Measurements from ENCODE around the gene POLR1D.

Gene POLR1D

GRCh38 chr13:27638521-27638920 lies 16.8 kb downstream of the POLR1D start:
- DNase-seq (ENCODE audit: low spot score) (no peak), ATAC-seq (ENCODE audit: low read depth) (0 out of 3 replicates have a peak, but pooled peaks have one; percentile 6)
- Histone ChIP-seq H3K36me3 (ENCODE audit: low read depth) (peaks cover 8% of the 10 kb centered on the region), H3K27me3 (ENCODE audit: insufficient read depth, poor library complexity, severe bottlenecking) (no peaks in the 10 kb centered on the region), H3K27ac (ENCODE audit: poor library complexity, severe bottlenecking) (peak overlapping the region; percentile 50), H3K4me1 (ENCODE audit: insufficient read depth, poor library complexity, severe bottlenecking) (peaks cover 55% of the 10 kb centered on the region), H3K9me3 (ENCODE audit: severe bottlenecking) (no peaks in the 10 kb centered on the region), H3K4me3 (ENCODE audit: severe bottlenecking) (no peak overlapping the region)
- TF ChIP-seq CTCF (IDR thresholded peaks at IDR 0.05; ENCODE audit: poor library complexity, severe bottlenecking), result no peak

GRCh38 chr13:27639186-27639585 lies 17.5 kb downstream of the POLR1D start:
- no peak for TF ChIP-seq CTCF (IDR thresholded peaks at IDR 0.05; ENCODE audit: poor library complexity, severe bottlenecking)
- no peak overlapping the region for H3K4me3 ChIP-seq (ENCODE audit: severe bottlenecking)
- ATAC-seq (ENCODE audit: low read depth) (no peak), DNase-seq (ENCODE audit: low spot score) (no peak)
- H3K4me1 ChIP-seq (ENCODE audit: insufficient read depth, poor library complexity, severe bottlenecking), result peaks cover 56% of the 10 kb centered on the region
- no peaks in the 10 kb centered on the region for H3K9me3 ChIP-seq (ENCODE audit: severe bottlenecking)
- peaks cover 8% of the 10 kb centered on the region for H3K36me3 ChIP-seq (ENCODE audit: low read depth)
- H3K27ac ChIP-seq (ENCODE audit: poor library complexity, severe bottlenecking), result peak overlapping the region; percentile 50
- no peaks in the 10 kb centered on the region for H3K27me3 ChIP-seq (ENCODE audit: insufficient read depth, poor library complexity, severe bottlenecking)

GRCh38 chr13:27641711-27642502 lies 20.2 kb downstream of the POLR1D start:
- Histone ChIP-seq H3K36me3 (ENCODE audit: low read depth) (peaks cover 11% of the 10 kb centered on the region; the same call in 1 of the 2 replicates), H3K4me3 (ENCODE audit: severe bottlenecking) (no peak overlapping the region), H3K27me3 (ENCODE audit: insufficient read depth, poor library complexity, severe bottlenecking) (no peaks in the 10 kb centered on the region), H3K27ac (ENCODE audit: poor library complexity, severe bottlenecking) (peak overlapping the region; percentile 58), H3K9me3 (ENCODE audit: severe bottlenecking) (no peaks in the 10 kb centered on the region), H3K4me1 (ENCODE audit: insufficient read depth, poor library complexity, severe bottlenecking) (peaks cover 56% of the 10 kb centered on the region)
- no peak for DNase-seq (ENCODE audit: low spot score)
- no peak for ATAC-seq (ENCODE audit: low read depth)
- TF ChIP-seq CTCF (IDR thresholded peaks at IDR 0.05; ENCODE audit: poor library complexity, severe bottlenecking), result no peak

- Histone ChIP-seq H3K4me3 (ENCODE audit: severe bottlenecking) (no peak overlapping the region), H3K36me3 (ENCODE audit: low read depth) (peaks cover 24% of the 10 kb centered on the region), H3K9me3 (ENCODE audit: severe bottlenecking) (no peaks in the 10 kb centered on the region), H3K27me3 (ENCODE audit: insufficient read depth, poor library complexity, severe bottlenecking) (no peaks in the 10 kb centered on the region), H3K4me1 (ENCODE audit: insufficient read depth, poor library complexity, severe bottlenecking) (peaks cover 45% of the 10 kb centered on the region), H3K27ac (ENCODE audit: poor library complexity, severe bottlenecking) (peak overlapping the region; percentile 58)
- ATAC-seq (ENCODE audit: low read depth) (no peak), DNase-seq (ENCODE audit: low spot score) (no peak)
- no peak for TF ChIP-seq CTCF (IDR thresholded peaks at IDR 0.05; ENCODE audit: poor library complexity, severe bottlenecking)
Measured at GRCh38 chr13:27643334-27644132, 21.8 kb downstream of the POLR1D start.
